Activated T-helper 1 cell treated with anti-CD3 and anti-CD28 coated beads, Interleukin-12 subunit alpha, Interleukin-12 subunit beta, Interleukin-2, Interleukin-4 antibody, amounts not matched to agents 30 ng/mL and 10 ng/mL and 1 ng/mL, durations not matched to agents 14 hours and 24 hours and 36 hours (primary cell): Measurements from ENCODE around the gene ANKLE2. TPM values are rescaled to one million over a fixed set of nuclear protein-coding genes. Genes with fewer than 3 reads are reported as not detected.
"Not testable (repeated sequence)": the region's sequence is repeated elsewhere in the genome, so short reads cannot be mapped to it uniquely, and the experiment has no call there.

Source experiments
- DNase-seq: peaks from one replicate; pipeline ENCODE4 v3.0.0; 2021; ENCODE audit warnings: low spot score
- H3K27ac Mint-ChIP-seq: one replicate; pipeline ENCODE4 v1.8.0; 2021; ENCODE audit warnings: mild to moderate bottlenecking, mixed read lengths
- H3K27me3 Mint-ChIP-seq: one replicate; pipeline ENCODE4 v1.8.0; 2022; ENCODE audit warnings: mild to moderate bottlenecking, moderate library complexity, mixed read lengths; ENCODE audit not compliant: insufficient read depth
- H3K36me3 Mint-ChIP-seq: one replicate; pipeline ENCODE4 v1.8.0; 2021; ENCODE audit warnings: low read depth, mixed read lengths
- H3K4me1 Mint-ChIP-seq: one replicate; pipeline ENCODE4 v1.8.0; 2021; ENCODE audit warnings: low read depth, mixed read lengths
- H3K4me3 Mint-ChIP-seq: one replicate; pipeline ENCODE4 v1.8.0; 2021; ENCODE audit warnings: mild to moderate bottlenecking, moderate library complexity, mixed read lengths
- H3K9me3 Mint-ChIP-seq: one replicate; pipeline ENCODE4 v1.8.0; 2021; ENCODE audit warnings: mixed read lengths
- intact Hi-C: fragments of 100-400 bp; cut with micrococcal nuclease; formaldehyde crosslinking; loops from one replicate; pipeline ENCODE4 v1.15.1; 2024
- total RNA-seq: library from RNA; stranded (reverse); gene quantifications from 2 replicates; pipeline ENCODE4 v1.2.3, GENCODE V29; 2022

ANKLE2 gene
- total RNA-seq, result 151 and 156 TPM in 2 replicates

DNA sequence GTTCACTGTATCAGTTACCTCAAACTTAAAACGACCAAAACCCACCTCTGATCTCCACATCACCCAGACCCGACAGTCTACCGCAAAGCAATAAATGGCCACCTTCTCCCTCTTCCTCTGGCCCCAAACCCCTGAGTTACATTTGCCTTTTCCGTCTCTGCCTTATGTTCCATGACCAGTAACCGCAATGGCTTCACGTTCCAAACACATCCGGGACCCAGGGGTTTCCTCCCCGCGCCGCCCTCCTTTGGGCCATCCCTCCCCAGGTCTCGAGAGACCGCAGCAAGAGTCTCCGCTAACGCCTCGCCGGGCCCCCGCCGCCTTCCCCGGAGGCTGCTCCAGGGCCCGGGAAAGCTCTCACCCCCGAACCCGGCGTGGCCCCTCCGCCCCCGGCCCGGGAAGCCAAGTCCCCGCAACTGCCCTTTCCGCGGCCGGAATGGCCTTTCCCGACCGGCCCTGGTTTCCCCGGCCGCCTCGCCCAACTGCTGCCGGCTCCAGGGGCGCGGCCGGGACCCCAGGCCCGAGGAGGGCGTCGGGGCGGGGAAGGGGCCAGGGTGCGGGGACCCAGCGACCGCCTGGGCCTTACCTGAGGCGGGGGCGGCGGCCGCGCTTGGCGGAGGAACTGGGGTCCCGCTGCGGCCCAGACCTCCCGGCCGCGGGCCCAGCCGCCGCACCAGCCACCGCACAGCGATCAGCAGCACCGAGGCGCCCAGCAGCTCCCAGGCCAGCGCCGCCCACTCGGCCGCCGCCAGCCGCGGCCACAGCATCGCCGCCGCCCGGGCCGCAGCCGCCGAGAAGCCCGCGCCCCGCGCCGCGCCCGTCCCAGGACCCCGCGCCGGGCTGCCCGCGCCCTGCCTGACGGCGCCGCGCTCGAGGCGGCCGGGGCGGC lies at the start of gene ANKLE2:
Gene ANKLE2 (minus strand): TSS at position 801 of the 889 bp plus-strand sequence. CDS start 34 bp downstream, at position 767.
- Mint-ChIP-seq H3K9me3 (no peaks in the 10 kb centered on the region), H3K27ac (peak within 1 kb of the TSS; percentile 96), H3K36me3 (peaks cover 16% of the 10 kb centered on the region), H3K4me3 (peak within 1 kb of the TSS; percentile 93), H3K4me1 (peaks cover 24% of the 10 kb centered on the region), H3K27me3 (no peaks in the 10 kb centered on the region)
- intact Hi-C loops, result loop anchor here (1.0 to 10.0 kb wide), 5 partner anchors 74 to 1886 kb away; partner anchors contain the start of genes FBRSL1, POLE, PXMP2 and RAN
- DNase-seq, result peak; percentile 74

DNA sequence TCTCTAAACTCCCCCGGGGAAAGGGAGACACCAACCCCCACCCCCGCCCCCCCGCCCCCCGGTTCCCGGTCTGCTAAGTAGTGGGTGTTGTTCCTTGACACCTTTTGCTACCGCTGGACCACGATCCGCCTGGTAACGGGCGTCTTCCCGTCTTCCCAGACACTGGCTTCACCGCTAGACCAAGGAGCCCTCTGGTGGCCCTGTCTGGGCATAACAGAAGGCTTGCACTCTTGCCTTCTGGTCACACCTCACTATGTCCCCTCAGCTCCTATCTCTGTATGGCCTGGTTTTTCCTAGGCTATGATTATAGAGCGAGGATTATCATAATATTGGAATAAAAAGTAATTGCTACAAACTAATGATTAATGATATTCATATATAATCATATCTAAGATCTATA lies 47.8 kb upstream of the ANKLE2 start:
- H3K9me3 Mint-ChIP-seq, result not testable (repeated sequence)
- intact Hi-C loops, result loop anchor here (5.0 kb wide), 1 partner anchor 42 kb away; no protein-coding TSS in a partner anchor

DNA sequence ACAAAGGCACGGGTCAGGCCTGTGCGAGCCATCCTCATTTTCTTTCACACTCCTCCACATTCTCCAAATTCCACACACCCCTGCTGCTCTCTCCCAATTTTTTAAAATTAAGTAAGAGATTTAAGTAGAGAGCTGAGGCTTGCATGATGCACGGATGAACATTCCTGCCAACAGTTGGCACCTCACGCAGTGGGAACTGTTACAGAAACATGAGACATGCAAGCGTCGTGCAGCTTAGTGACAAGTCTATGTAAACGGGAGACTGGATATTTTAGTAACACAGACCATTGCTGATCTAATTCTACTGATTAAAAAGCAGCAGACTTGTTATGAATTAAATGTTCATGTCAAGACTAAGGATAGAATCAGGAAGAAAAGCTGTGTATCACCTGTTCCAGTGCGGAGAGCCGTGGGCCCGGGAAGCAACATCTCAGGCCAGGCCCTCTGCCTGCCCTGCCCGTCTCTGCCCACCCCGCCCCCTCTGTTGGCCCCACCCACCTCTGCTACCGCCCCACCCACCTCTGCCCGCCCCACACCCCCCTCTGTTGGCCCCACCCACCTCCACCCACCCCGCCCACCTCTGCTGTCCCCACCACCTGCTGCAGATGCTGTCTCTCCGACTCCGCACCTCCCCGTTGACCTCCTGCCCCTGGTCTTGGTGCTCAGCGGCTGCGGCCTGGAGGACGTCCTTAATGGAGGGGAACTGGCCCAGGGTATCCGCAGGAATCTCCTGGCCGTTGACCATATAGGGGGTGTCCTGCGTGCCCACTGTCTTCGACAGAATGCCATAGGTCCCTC lies 45.9 kb upstream of the ANKLE2 start:
- peaks cover 54% of the 10 kb centered on the region for H3K36me3 Mint-ChIP-seq
- intact Hi-C loops, result loop anchor here (5.0 kb wide), 1 partner anchor 40 kb away; no protein-coding TSS in a partner anchor

More for the DNA sequence above, 47.8 kb upstream of the ANKLE2 start:
- Mint-ChIP-seq H3K36me3 (peaks cover 51% of the 10 kb centered on the region), H3K4me1 (peaks cover 24% of the 10 kb centered on the region)
- H3K27me3 Mint-ChIP-seq, DNase-seq, H3K27ac Mint-ChIP-seq, H3K4me3 Mint-ChIP-seq: not testable (repeated sequence)

DNA sequence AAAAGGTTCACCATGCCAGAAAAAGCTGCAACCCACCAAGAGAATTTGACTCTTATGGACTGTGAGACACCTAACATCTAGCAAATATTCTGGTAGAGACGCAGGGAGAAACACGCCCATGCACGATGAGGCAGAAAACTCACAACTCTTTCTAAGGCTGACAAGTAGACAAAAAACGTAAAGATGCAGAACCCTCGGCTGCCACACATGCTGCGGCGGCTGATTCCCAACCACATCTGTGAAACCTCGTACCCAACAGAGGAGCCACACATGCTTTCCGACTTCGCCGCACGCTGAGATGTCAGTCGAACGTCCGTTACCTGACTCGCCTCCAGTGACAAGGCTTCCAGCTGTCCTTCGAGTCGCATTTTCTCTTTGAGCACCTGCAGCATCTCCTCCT lies 45.2 kb upstream of the ANKLE2 start:
- no peak for DNase-seq
- Mint-ChIP-seq H3K36me3 (peaks cover 50% of the 10 kb centered on the region), H3K4me1 (peaks cover 17% of the 10 kb centered on the region), H3K27me3 (no peaks in the 10 kb centered on the region), H3K4me3 (no peak overlapping the region), H3K9me3 (no peaks in the 10 kb centered on the region), H3K27ac (no peak overlapping the region)
- intact Hi-C loops, result loop anchor here (5.0 kb wide), 1 partner anchor 40 kb away; no protein-coding TSS in a partner anchor

More for the DNA sequence above, 45.9 kb upstream of the ANKLE2 start:
- H3K4me3 Mint-ChIP-seq, result no peak overlapping the region
- no peaks in the 10 kb centered on the region for H3K9me3 Mint-ChIP-seq
- no peak for DNase-seq
- peaks cover 22% of the 10 kb centered on the region for H3K4me1 Mint-ChIP-seq
- H3K27ac Mint-ChIP-seq, result no peak overlapping the region
- H3K27me3 Mint-ChIP-seq, result no peaks in the 10 kb centered on the region

DNA sequence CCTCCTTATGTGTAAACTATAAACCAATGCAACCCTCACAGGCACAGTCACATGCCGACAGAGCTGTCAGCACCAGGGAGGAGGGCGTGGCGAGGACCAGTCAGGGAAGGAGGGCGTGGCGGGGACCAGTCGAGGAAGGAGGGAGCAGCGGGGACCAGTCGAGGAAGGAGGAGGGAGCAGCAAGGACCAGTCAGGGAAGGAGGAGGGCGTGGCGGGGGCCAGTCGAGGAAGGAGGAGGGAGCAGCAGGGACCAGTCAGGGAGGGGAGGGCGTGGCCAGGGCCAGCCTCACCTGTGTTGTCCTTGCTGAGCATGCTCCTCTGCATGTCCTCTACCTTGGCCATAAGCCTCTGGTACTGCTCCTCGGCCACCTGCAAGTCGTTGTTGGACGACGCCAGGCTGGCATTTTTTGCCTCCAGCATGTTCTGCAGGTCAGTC lies 42.8 kb upstream of the ANKLE2 start:
- H3K27ac Mint-ChIP-seq, result no peak overlapping the region
- H3K27me3 Mint-ChIP-seq, result no peaks in the 10 kb centered on the region
- peaks cover 17% of the 10 kb centered on the region for H3K4me1 Mint-ChIP-seq
- no peaks in the 10 kb centered on the region for H3K9me3 Mint-ChIP-seq
- no peak overlapping the region for H3K4me3 Mint-ChIP-seq
- peaks cover 46% of the 10 kb centered on the region for H3K36me3 Mint-ChIP-seq
- intact Hi-C loops, result no loop called here
- DNase-seq, result no peak

DNA sequence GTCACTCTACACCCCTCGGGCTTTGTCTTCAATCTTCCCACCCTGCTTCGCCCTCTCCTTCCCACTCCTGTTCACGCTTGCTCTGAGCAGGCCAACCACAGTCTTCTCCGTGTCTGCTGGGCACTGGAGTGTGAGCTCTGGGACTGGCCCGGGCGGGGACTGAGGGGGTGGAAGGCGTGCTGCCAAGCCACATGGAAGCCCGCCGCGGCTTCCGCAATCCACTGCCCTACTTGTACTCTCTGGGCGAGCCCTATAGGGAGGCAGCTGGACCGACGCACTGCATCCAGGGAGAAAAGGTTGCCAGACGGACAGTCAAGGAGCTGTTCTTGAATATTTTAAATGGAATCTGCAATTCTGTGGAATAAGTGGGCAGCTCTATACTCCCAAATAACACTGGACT lies 42.3 kb upstream of the ANKLE2 start:
- Mint-ChIP-seq H3K27me3 (no peaks in the 10 kb centered on the region), H3K36me3 (peaks cover 46% of the 10 kb centered on the region), H3K27ac (no peak overlapping the region), H3K4me1 (peaks cover 17% of the 10 kb centered on the region), H3K4me3 (no peak overlapping the region), H3K9me3 (no peaks in the 10 kb centered on the region)
- DNase-seq, result no peak
- intact Hi-C loops, result no loop called here

DNA sequence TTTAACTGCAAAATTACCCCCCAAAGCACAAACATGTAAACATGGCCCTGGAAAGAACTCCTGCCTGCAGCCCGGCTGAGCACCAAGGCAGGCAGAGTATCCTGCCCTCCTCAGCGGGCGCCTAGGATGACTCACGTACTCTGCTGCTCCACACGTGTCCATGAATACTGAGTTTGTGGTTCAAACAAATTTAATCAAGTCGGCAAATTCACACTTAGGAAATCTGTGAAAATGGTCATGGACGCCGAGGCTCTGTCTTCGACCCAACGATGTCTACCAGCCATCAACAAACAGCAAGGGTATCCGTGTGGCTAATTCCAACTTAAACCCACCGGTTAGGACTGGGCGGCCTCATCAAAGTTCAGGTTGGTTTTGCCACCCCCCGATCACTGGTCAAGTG lies 41.5 kb upstream of the ANKLE2 start:
- intact Hi-C loops, result no loop called here
- peaks cover 38% of the 10 kb centered on the region for H3K36me3 Mint-ChIP-seq
- H3K4me3 Mint-ChIP-seq, result no peak overlapping the region
- peaks cover 17% of the 10 kb centered on the region for H3K4me1 Mint-ChIP-seq
- H3K27ac Mint-ChIP-seq, result no peak overlapping the region
- H3K27me3 Mint-ChIP-seq, result no peaks in the 10 kb centered on the region
- no peak for DNase-seq
- H3K9me3 Mint-ChIP-seq, result no peaks in the 10 kb centered on the region

DNA sequence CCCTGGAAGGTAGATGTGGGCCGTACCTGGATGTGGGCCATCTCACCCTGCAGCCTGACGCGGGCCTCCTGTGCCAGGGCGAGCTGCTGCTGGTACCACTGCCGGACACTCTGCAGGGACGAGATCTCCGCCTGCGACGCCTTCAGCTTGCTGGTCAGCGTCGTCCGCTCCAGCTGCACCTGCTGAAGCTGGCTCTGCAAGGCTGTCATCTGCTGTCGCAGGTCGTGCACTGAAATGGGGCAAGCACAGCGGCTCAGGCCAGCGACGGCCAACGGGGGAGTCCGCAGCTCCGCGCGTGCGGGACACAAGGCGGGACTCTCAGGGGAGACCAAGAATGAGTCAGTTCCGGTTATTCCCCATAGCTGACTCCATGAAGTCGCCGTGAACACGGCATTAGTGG lies 40.1 kb upstream of the ANKLE2 start:
- H3K4me1 Mint-ChIP-seq, result peaks cover 10% of the 10 kb centered on the region
- no peak overlapping the region for H3K4me3 Mint-ChIP-seq
- H3K27ac Mint-ChIP-seq, result no peak overlapping the region
- no peak for DNase-seq
- intact Hi-C loops, result no loop called here
- peaks cover 36% of the 10 kb centered on the region for H3K36me3 Mint-ChIP-seq
- H3K27me3 Mint-ChIP-seq, result no peaks in the 10 kb centered on the region
- no peaks in the 10 kb centered on the region for H3K9me3 Mint-ChIP-seq

DNA sequence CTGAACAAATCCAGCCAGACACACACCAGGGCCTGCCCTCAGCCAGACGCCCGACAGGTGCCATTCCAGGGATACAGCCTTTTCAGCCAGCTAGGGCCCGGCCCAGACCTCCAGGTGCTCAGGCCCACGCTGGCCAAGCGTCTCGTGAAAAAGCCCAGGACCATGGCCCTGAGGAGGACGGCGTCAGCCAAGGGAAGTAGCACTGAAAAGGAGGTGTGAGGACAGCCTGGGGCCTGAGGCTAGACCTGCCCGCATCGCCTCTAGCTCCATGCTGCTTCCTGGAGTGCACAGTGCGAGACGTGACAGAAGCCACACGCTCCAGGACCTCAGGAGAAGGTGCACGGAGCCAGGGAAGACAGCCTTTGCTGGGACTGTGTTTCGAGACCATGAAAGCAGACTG lies 37.2 kb upstream of the ANKLE2 start:
- H3K4me1 Mint-ChIP-seq, result no peaks in the 10 kb centered on the region
- no peak for DNase-seq
- H3K9me3 Mint-ChIP-seq, result no peaks in the 10 kb centered on the region
- H3K27me3 Mint-ChIP-seq, result no peaks in the 10 kb centered on the region
- intact Hi-C loops, result no loop called here
- no peak overlapping the region for H3K4me3 Mint-ChIP-seq
- H3K36me3 Mint-ChIP-seq, result peaks cover 36% of the 10 kb centered on the region
- no peak overlapping the region for H3K27ac Mint-ChIP-seq

DNA sequence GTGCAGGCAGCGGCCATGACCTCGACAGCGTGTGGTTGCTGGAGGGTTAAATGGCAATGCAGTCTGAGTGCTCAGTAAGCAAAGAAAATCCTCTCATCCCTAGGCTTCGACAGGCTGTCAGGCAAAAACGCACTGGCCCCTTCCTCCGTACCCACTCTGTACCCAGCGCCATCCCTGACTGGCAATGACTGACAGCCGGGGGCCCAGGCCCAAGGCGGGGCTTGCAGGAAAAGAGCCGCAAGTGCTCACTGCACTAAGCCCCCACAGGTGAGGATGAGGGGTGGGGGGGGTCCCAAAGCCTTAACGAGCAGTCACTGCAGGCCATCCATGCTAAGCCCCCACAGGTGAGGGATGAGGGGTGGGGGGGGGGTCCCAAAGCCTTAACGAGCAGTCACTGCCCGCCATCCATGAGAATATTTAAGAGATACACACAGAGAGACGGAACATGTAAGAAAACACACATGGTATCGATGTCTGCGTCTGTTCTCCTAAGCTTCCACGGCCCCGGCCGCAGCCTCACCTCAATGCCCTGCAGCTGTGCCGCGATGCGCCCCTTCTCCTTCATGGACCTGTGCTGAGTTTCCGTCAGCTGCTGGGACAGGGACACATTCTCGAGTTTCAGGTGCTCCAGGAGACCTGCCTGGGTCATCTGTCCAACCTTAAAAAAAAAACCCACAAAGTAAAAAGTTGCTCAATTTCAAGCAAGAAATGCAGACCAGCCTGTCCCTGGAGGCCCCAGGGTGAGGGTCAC lies 36.4 kb upstream of the ANKLE2 start:
- Mint-ChIP-seq H3K27me3 (no peaks in the 10 kb centered on the region), H3K4me1 (no peaks in the 10 kb centered on the region), H3K36me3 (peaks cover 31% of the 10 kb centered on the region), H3K27ac (no peak overlapping the region), H3K4me3 (no peak overlapping the region), H3K9me3 (no peaks in the 10 kb centered on the region)
- intact Hi-C loops, result no loop called here
- DNase-seq, result no peak

DNA sequence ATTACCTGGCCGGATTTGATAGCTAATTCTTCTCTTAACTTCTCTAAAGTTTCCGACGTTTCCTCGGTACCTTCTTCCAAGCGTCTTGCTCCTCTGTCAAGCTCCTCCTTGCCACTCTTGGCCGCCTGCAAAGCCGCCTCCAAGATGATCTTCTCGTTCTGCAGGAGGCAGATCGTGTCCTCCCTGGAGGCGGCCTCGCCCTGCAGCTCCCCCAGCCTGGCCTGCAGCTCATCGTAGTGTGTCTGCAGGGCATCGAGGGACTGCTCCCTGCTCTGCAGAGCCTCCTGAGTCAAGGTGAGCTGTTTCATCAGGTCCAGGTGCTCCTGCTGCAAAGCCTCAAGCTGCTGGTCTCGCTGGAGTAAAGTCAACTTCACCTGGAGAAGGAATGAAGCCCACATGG lies 34.2 kb upstream of the ANKLE2 start:
- Mint-ChIP-seq H3K27ac (no peak overlapping the region), H3K4me3 (no peak overlapping the region), H3K27me3 (no peaks in the 10 kb centered on the region), H3K36me3 (peaks cover 38% of the 10 kb centered on the region), H3K9me3 (no peaks in the 10 kb centered on the region), H3K4me1 (no peaks in the 10 kb centered on the region)
- no peak for DNase-seq
- intact Hi-C loops, result no loop called here

DNA sequence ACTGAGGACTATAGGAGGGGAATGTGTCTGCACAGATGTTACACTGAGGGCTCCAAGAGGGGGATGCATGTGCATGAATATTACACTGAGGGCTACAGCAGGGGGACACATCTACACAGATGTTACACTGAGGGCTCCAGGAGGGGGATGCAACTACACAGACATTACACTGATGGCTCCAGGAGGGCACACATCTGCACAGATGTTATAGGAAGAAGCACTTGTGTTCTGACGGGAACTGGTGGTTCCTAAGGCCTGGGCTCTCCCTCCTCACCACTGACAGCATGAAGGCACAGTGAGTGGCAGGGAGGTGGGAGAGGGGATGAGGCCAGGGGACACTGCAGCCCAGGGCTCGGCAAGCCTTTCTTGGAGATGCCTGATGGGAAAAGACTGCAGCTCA lies 30.3 kb upstream of the ANKLE2 start:
- intact Hi-C loops, H3K27me3 Mint-ChIP-seq, H3K4me3 Mint-ChIP-seq, DNase-seq, H3K9me3 Mint-ChIP-seq, H3K4me1 Mint-ChIP-seq, H3K27ac Mint-ChIP-seq: not testable (repeated sequence)
- H3K36me3 Mint-ChIP-seq, result peaks cover 48% of the 10 kb centered on the region
